K562 (cell line): ENCODE results near the gene DGCR8. TPM values are rescaled to one million over a fixed set of nuclear protein-coding genes. Genes with fewer than 3 reads are reported as not detected.

Experiments
- CBFB ChIP-seq: sonication (generic); formaldehyde crosslinking; IDR thresholded peaks from 2 replicates; pipeline ENCODE4 v1.4.0; 2020; ENCODE audit warnings: mild to moderate bottlenecking, missing genetic modification reagents
- EGR1 ChIP-seq: fragments of 450-650 bp; conservative IDR thresholded peaks from 2 replicates; pipeline ENCODE4 v1.6.1; 2017; ENCODE audit warnings: mild to moderate bottlenecking
- KAT7 ChIP-seq: sonication (generic); formaldehyde crosslinking; IDR thresholded peaks from 2 replicates; pipeline ENCODE4 v1.8.0; 2022; ENCODE audit warnings: missing genetic modification reagents, mild to moderate bottlenecking, borderline replicate concordance
- MEIS2 ChIP-seq: fragments of 450-650 bp; IDR thresholded peaks from 2 replicates; pipeline ENCODE4 v1.6.1; 2014; ENCODE audit warnings: mild to moderate bottlenecking; ENCODE audit not compliant: partially characterized antibody
- PML ChIP-seq: IDR thresholded peaks from 2 replicates; pipeline ENCODE4 v1.6.1; 2012; ENCODE audit warnings: low read length, inconsistent platforms
- YY1 ChIP-seq, 3 experiments: IDR thresholded peaks; 2 replicates each; pipeline ENCODE4 v1.6.1; 2011; ENCODE audit warnings: low read length in 2 of 3, mild to moderate bottlenecking in 2 of 3, moderate library complexity in 2 of 3, borderline replicate concordance in 1 of 3, control low read depth in 1 of 3, low read depth in 1 of 3; ENCODE audit not compliant: insufficient read depth in 3 of 3, insufficient replicate concordance in 2 of 3, control insufficient read depth in 1 of 3, insufficient read length in 1 of 3; ENCODE audit errors: extremely low read depth in 1 of 3
- ZBTB1 ChIP-seq: sonication (generic); formaldehyde crosslinking; IDR thresholded peaks from 2 replicates; pipeline ENCODE4 v1.8.1; 2023; ENCODE audit warnings: missing genetic modification reagents, low read depth, mild to moderate bottlenecking, borderline replicate concordance
- ZFPM2 ChIP-seq: fragments of 250-450 bp; sonication (Bioruptor Pico); IDR thresholded peaks from 2 replicates; pipeline ENCODE4 v1.5.1; 2022; ENCODE audit warnings: mild to moderate bottlenecking
- ZNF184 ChIP-seq: sonication (generic); formaldehyde crosslinking; IDR thresholded peaks from 2 replicates; pipeline ENCODE4 v1.5.0; 2020; ENCODE audit warnings: missing genetic modification reagents
- ZNF408 ChIP-seq: fragments of 250-450 bp; sonication (Bioruptor Pico); IDR thresholded peaks from 2 replicates; pipeline ENCODE4 v1.4.0; 2020; ENCODE audit warnings: low read depth, mild to moderate bottlenecking, moderate library complexity
- ZNF785 ChIP-seq: fragments of 250-450 bp; sonication (Bioruptor Pico); IDR thresholded peaks from 2 replicates; pipeline ENCODE4 v1.4.0; 2020; ENCODE audit warnings: mild to moderate bottlenecking
- ZNF830 ChIP-seq: fragments of 250-450 bp; sonication (Bioruptor Pico); IDR thresholded peaks from 2 replicates; pipeline ENCODE4 v1.5.0; 2021; ENCODE audit warnings: mild to moderate bottlenecking
- polyA plus RNA-seq, 8 experiments: library from polyadenylated mRNA; depleted of rRNA in 4 of 8; stranded (reverse) in 5 of 8; unstranded in 3 of 8; fragments of >200 nt; fragmentation: Nextera tagmentation in 2 of 8; fragmentation: Illumina TruSeq in 1 of 8; extraction: Ambion mirVana in 2 of 8; extraction: Trizol in 1 of 8; gene quantifications; 2 replicates each; pipeline versions ENCODE4 v1.2.1 to v1.2.3, GENCODE V29; 2011 to 2014; ENCODE audit warnings: inconsistent platforms in 1 of 8, missing spikeins in 1 of 8
- total RNA-seq, 7 experiments: library from RNA; depleted of rRNA in 6 of 7; stranded (reverse); fragments of >200 nt in 6 of 7; fragmentation: Illumina TruSeq in 2 of 7; extraction: Trizol in 2 of 7; gene quantifications; 2 replicates each; pipeline versions ENCODE4 v1.2.1 to v1.2.3, GENCODE V29; 2011 to 2021; ENCODE audit warnings: low replicate concordance in 1 of 7
- TF ChIP-seq, protein P1 (sequence below), 2 experiments: fragments of 450-650 bp in 1 of 2; sonication (generic) in 1 of 2; formaldehyde crosslinking in 1 of 2; IDR thresholded peaks; 2 replicates each; pipeline versions ENCODE4 v1.7.1 to v1.9.0; 2016 to 2022; ENCODE audit warnings: inconsistent platforms in 1 of 2, mild to moderate bottlenecking in 1 of 2, missing genetic modification reagents in 1 of 2
- TF ChIP-seq, protein P2 (sequence below): fragments of 200-800 bp; sonication (Bioruptor generic); IDR thresholded peaks from 2 replicates; pipeline ENCODE4 v1.6.1; 2017; ENCODE audit warnings: missing genetic modification characterization, missing compliant biosample characterization

Gene DGCR8
- total and polyA plus RNA-seq, 9 of the 15 experiments (the other 6 are each of a cell fraction or from before 2014, with no cell fraction given) = 5.9 to 144 (median 80.1) TPM

DNA sequence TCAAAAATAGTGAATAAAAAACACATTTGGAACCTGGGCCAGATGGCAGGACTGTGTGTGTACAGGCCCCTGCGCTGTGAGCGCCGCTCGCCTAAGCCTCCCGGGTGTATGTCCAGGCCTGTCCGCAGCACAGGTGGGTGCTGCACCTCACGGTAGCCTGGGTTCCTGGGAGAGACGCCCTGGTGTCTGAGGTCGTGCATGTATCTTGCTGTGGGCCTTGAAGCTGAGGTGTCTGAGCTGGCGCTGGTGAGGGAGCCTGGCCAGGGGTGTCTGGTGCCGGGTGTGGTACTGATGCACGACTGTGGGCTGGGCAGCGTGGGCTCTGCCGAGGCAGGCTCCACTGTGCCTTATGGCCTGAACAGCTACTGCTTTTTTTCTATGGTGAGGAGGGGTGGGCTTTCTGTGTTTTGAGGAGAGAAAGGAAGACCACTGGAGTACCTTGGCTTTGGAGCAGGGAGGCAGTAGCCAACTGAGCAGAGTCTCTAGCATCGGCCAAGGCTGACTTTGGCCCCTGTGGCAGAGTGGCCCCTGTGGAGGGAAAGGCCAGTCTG is 47.4 kb downstream of the DGCR8 start (continued):
- TF ChIP-seq, protein P1, sequence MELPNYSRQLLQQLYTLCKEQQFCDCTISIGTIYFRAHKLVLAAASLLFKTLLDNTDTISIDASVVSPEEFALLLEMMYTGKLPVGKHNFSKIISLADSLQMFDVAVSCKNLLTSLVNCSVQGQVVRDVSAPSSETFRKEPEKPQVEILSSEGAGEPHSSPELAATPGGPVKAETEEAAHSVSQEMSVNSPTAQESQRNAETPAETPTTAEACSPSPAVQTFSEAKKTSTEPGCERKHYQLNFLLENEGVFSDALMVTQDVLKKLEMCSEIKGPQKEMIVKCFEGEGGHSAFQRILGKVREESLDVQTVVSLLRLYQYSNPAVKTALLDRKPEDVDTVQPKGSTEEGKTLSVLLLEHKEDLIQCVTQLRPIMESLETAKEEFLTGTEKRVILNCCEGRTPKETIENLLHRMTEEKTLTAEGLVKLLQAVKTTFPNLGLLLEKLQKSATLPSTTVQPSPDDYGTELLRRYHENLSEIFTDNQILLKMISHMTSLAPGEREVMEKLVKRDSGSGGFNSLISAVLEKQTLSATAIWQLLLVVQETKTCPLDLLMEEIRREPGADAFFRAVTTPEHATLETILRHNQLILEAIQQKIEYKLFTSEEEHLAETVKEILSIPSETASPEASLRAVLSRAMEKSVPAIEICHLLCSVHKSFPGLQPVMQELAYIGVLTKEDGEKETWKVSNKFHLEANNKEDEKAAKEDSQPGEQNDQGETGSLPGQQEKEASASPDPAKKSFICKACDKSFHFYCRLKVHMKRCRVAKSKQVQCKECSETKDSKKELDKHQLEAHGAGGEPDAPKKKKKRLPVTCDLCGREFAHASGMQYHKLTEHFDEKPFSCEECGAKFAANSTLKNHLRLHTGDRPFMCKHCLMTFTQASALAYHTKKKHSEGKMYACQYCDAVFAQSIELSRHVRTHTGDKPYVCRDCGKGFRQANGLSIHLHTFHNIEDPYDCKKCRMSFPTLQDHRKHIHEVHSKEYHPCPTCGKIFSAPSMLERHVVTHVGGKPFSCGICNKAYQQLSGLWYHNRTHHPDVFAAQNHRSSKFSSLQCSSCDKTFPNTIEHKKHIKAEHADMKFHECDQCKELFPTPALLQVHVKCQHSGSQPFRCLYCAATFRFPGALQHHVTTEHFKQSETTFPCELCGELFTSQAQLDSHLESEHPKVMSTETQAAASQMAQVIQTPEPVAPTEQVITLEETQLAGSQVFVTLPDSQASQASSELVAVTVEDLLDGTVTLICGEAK (IDR thresholded peaks at IDR 0.05) = no peak
- TF ChIP-seq, protein P1 (CRISPR knock-in tag; IDR thresholded peaks at IDR 0.05) = peak; percentile 63; the same call in 1 of the 2 replicates
- TF ChIP-seq ZNF830 (CRISPR knock-in tag) (peak; percentile 82; the same call in 1 of the 2 replicates), CBFB (CRISPR knock-in tag) (no peak), ZNF785 (CRISPR knock-in tag) (peak; percentile 67; the same call in 1 of the 2 replicates), ZBTB1 (CRISPR knock-in tag) (no peak), MEIS2 (no peak), ZFPM2 (0 out of 2 replicates have a peak, but pooled peaks have one; percentile 16), EGR1 (no peak), KAT7 (CRISPR knock-in tag) (no peak), ZNF408 (CRISPR knock-in tag) (0 out of 2 replicates have a peak, but pooled peaks have one; percentile 46), YY1 (IDR thresholded peaks at IDR 0.05; ENCODE audit: borderline replicate concordance in 1 of 3, control insufficient read depth in 1 of 3, extremely low read depth in 1 of 3, insufficient read depth in 3 of 3, insufficient read length in 1 of 3, insufficient replicate concordance in 2 of 3, low read depth in 1 of 3, low read length in 2 of 3) (no peak), PML (0 out of 2 replicates have a peak, but pooled peaks have one; percentile 56), ZNF184 (CRISPR knock-in tag) (no peak)
- TF ChIP-seq, protein P2, sequence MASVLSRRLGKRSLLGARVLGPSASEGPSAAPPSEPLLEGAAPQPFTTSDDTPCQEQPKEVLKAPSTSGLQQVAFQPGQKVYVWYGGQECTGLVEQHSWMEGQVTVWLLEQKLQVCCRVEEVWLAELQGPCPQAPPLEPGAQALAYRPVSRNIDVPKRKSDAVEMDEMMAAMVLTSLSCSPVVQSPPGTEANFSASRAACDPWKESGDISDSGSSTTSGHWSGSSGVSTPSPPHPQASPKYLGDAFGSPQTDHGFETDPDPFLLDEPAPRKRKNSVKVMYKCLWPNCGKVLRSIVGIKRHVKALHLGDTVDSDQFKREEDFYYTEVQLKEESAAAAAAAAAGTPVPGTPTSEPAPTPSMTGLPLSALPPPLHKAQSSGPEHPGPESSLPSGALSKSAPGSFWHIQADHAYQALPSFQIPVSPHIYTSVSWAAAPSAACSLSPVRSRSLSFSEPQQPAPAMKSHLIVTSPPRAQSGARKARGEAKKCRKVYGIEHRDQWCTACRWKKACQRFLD (CRISPR knock-in tag) = 0 out of 2 replicates have a peak, but pooled peaks have one; percentile 13
